Body of pancreas (tissue), 4 donors: Measurements from ENCODE around the gene TIMD4. TPM values are rescaled to one million over a fixed set of nuclear protein-coding genes. Genes with fewer than 3 reads are reported as not detected.

Experiments used
- ATAC-seq: fragments of 150-250 bp; one replicate; pipeline ENCODE4 v1.9.1; 2016
- DNase-seq, 4 donors: peaks; one replicate each; pipeline ENCODE4 v3.0.0-alpha.2; 2019
- H3K27ac ChIP-seq, 4 donors: fragments of 200-600 bp; sonication (generic); 1 replicate in 3 of 4; 2 replicates in 1 of 4; pipeline versions ENCODE4 v1.5.1 to v1.6.1; 2016 to 2019; ENCODE audit warnings: mild to moderate bottlenecking in 1 of 4, mixed read lengths in 1 of 4, moderate library complexity in 1 of 4
- H3K27me3 ChIP-seq, 2 donors: fragments of 200-600 bp; sonication (generic); one replicate each; pipeline ENCODE4 v1.6.0; 2016; ENCODE audit warnings: mild to moderate bottlenecking in 1 of 2
- H3K36me3 ChIP-seq, 2 donors: fragments of 200-600 bp; sonication (generic); replicated peaks in 1 of 2; 2 replicates each; pipeline ENCODE4 v1.5.1; 2016; ENCODE audit warnings: low read depth in 2 of 2; ENCODE audit not compliant: insufficient read depth in 1 of 2
- H3K4me1 ChIP-seq: fragments of 200-600 bp; sonication (generic); one replicate; pipeline ENCODE4 v1.6.0; 2016
- H3K4me3 ChIP-seq, 2 donors: fragments of 200-600 bp; sonication (generic); 1 replicate in 1 of 2; 2 replicates in 1 of 2; pipeline ENCODE4 v1.5.1; 2016 to 2019
- H3K9me3 ChIP-seq, 3 donors: fragments of 200-600 bp; sonication (generic); 1 replicate in 2 of 3; 2 replicates in 1 of 3; pipeline ENCODE4 v1.5.1; 2016
- CTCF ChIP-seq, 7 experiments: fragments of 450-650 bp in 4 of 7; fragments of 200-600 bp in 3 of 7; sonication (generic) in 3 of 7; IDR thresholded peaks; one replicate each; pipeline ENCODE4 v1.5.1; 2016 to 2019; ENCODE audit warnings: antibody characterized with exemption in 7 of 7
- POLR2A ChIP-seq, 3 donors: fragments of 450-650 bp; IDR thresholded peaks; one replicate each; pipeline ENCODE4 v1.6.1; 2016; ENCODE audit warnings: antibody characterized with exemption in 3 of 3, mild to moderate bottlenecking in 2 of 3
- WGBS, 2 donors: methylation state at CpG; one replicate each; pipeline ENCODE4 v1.1.5; 2017; 5-methylcytosine and 5-hydroxymethylcytosine counted together
- intact Hi-C: fragments of 100-400 bp; cut with DNase I; formaldehyde crosslinking; loops from one replicate; pipeline ENCODE4 v1.15.1; 2023
- total RNA-seq, 2 donors: library from RNA; depleted of rRNA; stranded (reverse); fragments of >200 nt; gene quantifications; one replicate each; pipeline ENCODE4 v1.1.0, GENCODE V29; 2016

The TIMD4 gene
- total RNA-seq, 2 donors from 2014 or later = not detected

- H3K36me3 ChIP-seq = no peaks in the 10 kb centered on the region
- H3K4me1 ChIP-seq = no peaks in the 10 kb centered on the region
- TF ChIP-seq POLR2A (IDR thresholded peaks at IDR 0.05) = no peak
- no peak for TF ChIP-seq CTCF (IDR thresholded peaks at IDR 0.05)
- no peak for DNase-seq
- WGBS, 2 donors = 89 to 92% methylated on average over 6 of the region's 6 CpGs
- H3K4me3 ChIP-seq = no peak overlapping the region
- ATAC-seq = no peak
- no peaks in the 10 kb centered on the region for H3K9me3 ChIP-seq
- no peaks in the 10 kb centered on the region for H3K27me3 ChIP-seq
- H3K27ac ChIP-seq = no peak overlapping the region
- intact Hi-C loops = no loop called here
These were observed 53.8 kb downstream of the TIMD4 start for GRCh38 chr5:156909180-156909579.

- Histone ChIP-seq H3K27ac (no peak overlapping the region), H3K27me3 (no peaks in the 10 kb centered on the region), H3K4me1 (no peaks in the 10 kb centered on the region), H3K4me3 (no peak overlapping the region), H3K9me3 (no peaks in the 10 kb centered on the region), H3K36me3 (no peaks in the 10 kb centered on the region)
- no peak for DNase-seq
- no peak for ATAC-seq
- intact Hi-C loops = no loop called here
- TF ChIP-seq CTCF (IDR thresholded peaks at IDR 0.05) (no peak), POLR2A (IDR thresholded peaks at IDR 0.05) (no peak)
- WGBS, 2 donors = 80 to 86% methylated on average over 6 of the region's 6 CpGs
These were observed 55.4 kb downstream of the TIMD4 start for GRCh38 chr5:156907667-156908066.

GRCh38 chr5:156906807-156907206, 56.2 kb downstream of the TIMD4 start:
- DNase-seq = no peak
- 42 to 57% methylated on average over 3 of the region's 3 CpGs for WGBS, 2 donors

GRCh38 chr5:156896546-156896945, 66.5 kb downstream of the TIMD4 start:
- intact Hi-C loops = no loop called here
- H3K9me3 ChIP-seq = no peaks in the 10 kb centered on the region
- no peaks in the 10 kb centered on the region for H3K36me3 ChIP-seq
- ATAC-seq (no peak), DNase-seq (no peak)
- H3K4me1 ChIP-seq = no peaks in the 10 kb centered on the region
- H3K4me3 ChIP-seq = no peak overlapping the region
- H3K27ac ChIP-seq = no peak overlapping the region
- TF ChIP-seq POLR2A (IDR thresholded peaks at IDR 0.05) (no peak), CTCF (IDR thresholded peaks at IDR 0.05) (no peak)
- WGBS, 2 donors = 67 to 70% methylated on average over 7 of the region's 7 CpGs
- no peaks in the 10 kb centered on the region for H3K27me3 ChIP-seq

More at GRCh38 chr5:156906807-156907206, 56.2 kb downstream of the TIMD4 start:
- Histone ChIP-seq H3K27me3 (no peaks in the 10 kb centered on the region), H3K4me1 (no peaks in the 10 kb centered on the region), H3K4me3 (no peak overlapping the region), H3K9me3 (no peaks in the 10 kb centered on the region), H3K36me3 (no peaks in the 10 kb centered on the region), H3K27ac (no peak overlapping the region)
- TF ChIP-seq CTCF (IDR thresholded peaks at IDR 0.05) (no peak), POLR2A (IDR thresholded peaks at IDR 0.05) (no peak)
- intact Hi-C loops = no loop called here
- ATAC-seq = no peak

GRCh38 chr5:156893517-156893916, 69.5 kb downstream of the TIMD4 start:
- no peaks in the 10 kb centered on the region for H3K9me3 ChIP-seq
- no peak overlapping the region for H3K4me3 ChIP-seq
- no peaks in the 10 kb centered on the region for H3K27me3 ChIP-seq
- H3K27ac ChIP-seq = no peak overlapping the region
- no peaks in the 10 kb centered on the region for H3K36me3 ChIP-seq
- no peaks in the 10 kb centered on the region for H3K4me1 ChIP-seq
- intact Hi-C loops = no loop called here
- WGBS, 2 donors = 32% methylated on average over 1 of the region's 1 CpG
- DNase-seq = no peak
- ATAC-seq = no peak
- TF ChIP-seq POLR2A (IDR thresholded peaks at IDR 0.05) (no peak), CTCF (IDR thresholded peaks at IDR 0.05) (no peak)
